Right kidney (tissue), 9 donors: Measurements from ENCODE around the gene SELENBP1.
A peak's percentile ranks its signal among the peaks of the same experiment; 100 is the strongest.
"Not testable (repeated sequence)": the region's sequence is repeated elsewhere in the genome, so short reads cannot be mapped to it uniquely, and the experiment has no call there.

Source experiments
- DNase-seq: peaks from one replicate; pipeline ENCODE4 v3.0.0-alpha.2; 2016
- long read RNA-seq, 8 donors: transcript quantifications; one replicate each; lab custom pipeline, GENCODE V29; 2026

SELENBP1 gene
- long read RNA-seq, donor 1, transcript SELENBP1-201 (12 exons, 1,752 nt), result major isoform, 14 of 26 reads
- long read RNA-seq, donor 1, partial matches to known transcripts, result 5 of 26 reads
- long read RNA-seq, donor 1, other reads (novel, unspliced or antisense), result 0 of 26 reads
- long read RNA-seq, donor 2, partial matches to known transcripts, result 0 of 5 reads
- long read RNA-seq, donor 2, other reads (novel, unspliced or antisense), result 0 of 5 reads
- long read RNA-seq, donor 3, partial matches to known transcripts, result 0 of 2 reads
- long read RNA-seq, donor 3, other reads (novel, unspliced or antisense), result 0 of 2 reads
- long read RNA-seq, donor 4, partial matches to known transcripts, result 13 of 16 reads
- long read RNA-seq, donor 4, other reads (novel, unspliced or antisense), result 0 of 16 reads
- long read RNA-seq, donor 5, transcript SELENBP1-201 (12 exons, 1,752 nt), result major isoform, 13 of 14 reads
- long read RNA-seq, donor 5, partial matches to known transcripts, result 0 of 14 reads
- long read RNA-seq, donor 5, other reads (novel, unspliced or antisense), result 0 of 14 reads
- long read RNA-seq, donor 6, transcript SELENBP1-201 (12 exons, 1,752 nt), result major isoform, 5 of 16 reads
- long read RNA-seq, donor 6, partial matches to known transcripts, result 10 of 16 reads
- long read RNA-seq, donor 6, other reads (novel, unspliced or antisense), result 0 of 16 reads
- long read RNA-seq, donor 7, transcript SELENBP1-201 (12 exons, 1,752 nt), result major isoform, 16 of 20 reads
- long read RNA-seq, donor 7, partial matches to known transcripts, result 0 of 20 reads
- long read RNA-seq, donor 7, other reads (novel, unspliced or antisense), result 0 of 20 reads
- long read RNA-seq, donor 8, transcript SELENBP1-201 (12 exons, 1,752 nt), result major isoform, 10 of 13 reads
- long read RNA-seq, donor 8, partial matches to known transcripts, result 0 of 13 reads
- long read RNA-seq, donor 8, other reads (novel, unspliced or antisense), result 0 of 13 reads

- DNase-seq, result peak; percentile 80
Measured at GRCh38 chr1:151372058-151372934, at the start of gene SELENBP1. TSS of gene SELENBP1 (minus strand) at chr1:151372705. CDS start at chr1:151372641, 64 bp downstream.

GRCh38 chr1:151419819-151420218 lies 47.3 kb upstream of the SELENBP1 start:
- DNase-seq, result no peak

GRCh38 chr1:151418081-151418480 lies 45.6 kb upstream of the SELENBP1 start:
- DNase-seq, result no peak

GRCh38 chr1:151416231-151416630 lies 43.7 kb upstream of the SELENBP1 start:
- DNase-seq, result no peak

- DNase-seq, result no peak
Measured at GRCh38 chr1:151411884-151412283, 39.4 kb upstream of the SELENBP1 start.

- no peak for DNase-seq
Measured at GRCh38 chr1:151408891-151409290, 36.4 kb upstream of the SELENBP1 start.

- no peak for DNase-seq
Measured at GRCh38 chr1:151407304-151407703, 34.8 kb upstream of the SELENBP1 start.

- no peak for DNase-seq
Measured at GRCh38 chr1:151406176-151406575, 33.7 kb upstream of the SELENBP1 start.

GRCh38 chr1:151405187-151405951 lies 32.9 kb upstream of the SELENBP1 start:
- no peak for DNase-seq

- DNase-seq, result no peak
Measured at GRCh38 chr1:151403612-151404011, 31.1 kb upstream of the SELENBP1 start.

- no peak for DNase-seq
Measured at GRCh38 chr1:151402764-151403163, 30.3 kb upstream of the SELENBP1 start.

GRCh38 chr1:151401860-151402259 lies 29.4 kb upstream of the SELENBP1 start:
- no peak for DNase-seq

- no peak for DNase-seq
Measured at GRCh38 chr1:151401125-151401788, 28.8 kb upstream of the SELENBP1 start.

- peak; percentile 90 for DNase-seq
Measured at GRCh38 chr1:151399324-151400171, 27.0 kb upstream of the SELENBP1 start, which contains the start of gene PSMB4. TSS of gene PSMB4 (plus strand) at chr1:151399573. CDS start at chr1:151399588, 15 bp downstream.

- DNase-seq, result not testable (repeated sequence)
Measured at GRCh38 chr1:151396265-151396664, 23.8 kb upstream of the SELENBP1 start.

- DNase-seq, result no peak
Measured at GRCh38 chr1:151393583-151393982, 21.1 kb upstream of the SELENBP1 start.

- no peak for DNase-seq
Measured at GRCh38 chr1:151391079-151391563, 18.6 kb upstream of the SELENBP1 start.

- not testable (repeated sequence) for DNase-seq
Measured at GRCh38 chr1:151390221-151391078, 17.9 kb upstream of the SELENBP1 start.
